ENCODE data around the gene ASXL2. TPM values are rescaled to one million over a fixed set of nuclear protein-coding genes. Genes with fewer than 3 reads are reported as not detected.

Gene ASXL2
- total and polyA plus RNA-seq, 2 donors from 2014 or later, result 2.6 to 41.0 TPM

DNA sequence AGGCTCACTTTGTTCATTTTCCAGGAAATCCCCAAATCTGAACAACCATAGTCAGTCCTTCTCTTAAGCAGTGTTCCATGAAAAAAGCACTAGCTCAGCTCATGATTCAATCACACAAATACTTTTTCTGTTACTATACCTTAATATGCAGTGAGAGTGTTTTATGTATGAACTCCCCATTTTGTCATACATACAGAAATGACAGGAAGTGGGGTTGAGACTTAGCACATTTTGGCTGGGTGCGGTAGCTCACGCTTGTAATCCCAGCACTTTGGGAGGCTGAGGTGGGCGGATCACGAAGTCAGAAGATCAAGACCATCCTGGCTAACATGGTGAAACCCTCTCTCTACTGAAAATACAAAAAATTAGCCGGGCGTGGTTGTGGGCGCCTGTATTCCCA lies 149.7 kb downstream of the ASXL2 start:
- Histone ChIP-seq H3K9me3 (ENCODE audit: control insufficient read depth in 2 of 3, insufficient read depth in 1 of 3, low read length in 3 of 3) (no peaks in the 10 kb centered on the region), H3K36me3 (ENCODE audit: control insufficient read depth in 2 of 3, insufficient read depth in 3 of 3, low read length in 3 of 3) (no peaks in the 10 kb centered on the region), H3K4me1 (ENCODE audit: control insufficient read depth in 2 of 3, insufficient read depth in 2 of 3, low read depth in 1 of 3, low read length in 3 of 3) (no peaks in the 10 kb centered on the region), H3K27ac (ENCODE audit: low read depth in 2 of 2, low read length in 2 of 2) (no peak overlapping the region), H3K9ac (ENCODE audit: low read length in 3 of 3) (no peak overlapping the region), H3K27me3 (ENCODE audit: control insufficient read depth, insufficient read depth, low read length) (no peaks in the 10 kb centered on the region), H3K4me3 (ENCODE audit: low read length in 3 of 3) (no peak overlapping the region)
- no peak for FAIRE-seq
- DNase-seq, result no peak
- no peak for TF ChIP-seq CTCF (IDR thresholded peaks at IDR 0.05; ENCODE audit: borderline replicate concordance, extremely low read depth, insufficient read depth)
- intact Hi-C loops (cut with DNase I), result no loop called here

DNA sequence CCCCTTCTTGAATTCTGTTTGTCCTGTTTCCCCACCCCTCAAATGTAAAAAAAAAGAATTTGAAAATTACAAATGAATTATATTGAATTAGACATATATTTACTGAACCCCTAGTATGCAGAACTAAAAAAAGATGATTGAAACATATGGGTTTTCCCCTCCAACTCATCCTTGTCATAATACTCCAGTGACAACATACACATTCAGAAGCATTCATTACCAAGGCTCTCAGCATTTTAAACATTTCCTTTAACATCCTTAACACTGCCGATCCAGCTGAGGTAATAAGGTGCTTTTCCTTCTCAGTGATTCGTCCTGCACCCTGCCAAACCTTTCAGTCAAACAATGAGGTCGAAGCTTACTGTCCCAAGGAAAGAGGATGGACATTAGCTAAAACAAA lies 151.8 kb downstream of the ASXL2 start:
- intact Hi-C loops (cut with DNase I), result no loop called here
- FAIRE-seq (no peak), DNase-seq (no peak)
- no peaks in the 10 kb centered on the region for H3K9me3 ChIP-seq (ENCODE audit: control insufficient read depth in 2 of 3, insufficient read depth in 1 of 3, low read length in 3 of 3)
- no peaks in the 10 kb centered on the region for H3K4me1 ChIP-seq (ENCODE audit: control insufficient read depth in 2 of 3, insufficient read depth in 2 of 3, low read depth in 1 of 3, low read length in 3 of 3)
- H3K9ac ChIP-seq (ENCODE audit: low read length in 3 of 3), result no peak overlapping the region
- no peak for TF ChIP-seq CTCF (IDR thresholded peaks at IDR 0.05; ENCODE audit: borderline replicate concordance, extremely low read depth, insufficient read depth)
- no peaks in the 10 kb centered on the region for H3K27me3 ChIP-seq (ENCODE audit: control insufficient read depth, insufficient read depth, low read length)
- no peak overlapping the region for H3K4me3 ChIP-seq (ENCODE audit: low read length in 3 of 3)
- no peak overlapping the region for H3K27ac ChIP-seq (ENCODE audit: low read depth in 2 of 2, low read length in 2 of 2)
- no peaks in the 10 kb centered on the region for H3K36me3 ChIP-seq (ENCODE audit: control insufficient read depth in 2 of 3, insufficient read depth in 3 of 3, low read length in 3 of 3)

- no peak overlapping the region for H3K27ac ChIP-seq (ENCODE audit: low read depth in 2 of 2, low read length in 2 of 2)
- H3K4me1 ChIP-seq (ENCODE audit: control insufficient read depth in 2 of 3, insufficient read depth in 2 of 3, low read depth in 1 of 3, low read length in 3 of 3), result no peaks in the 10 kb centered on the region
- DNase-seq (no peak), FAIRE-seq (no peak)
- H3K4me3 ChIP-seq (ENCODE audit: low read length in 3 of 3), result no peak overlapping the region
- H3K9me3 ChIP-seq (ENCODE audit: control insufficient read depth in 2 of 3, insufficient read depth in 1 of 3, low read length in 3 of 3), result no peaks in the 10 kb centered on the region
- no peaks in the 10 kb centered on the region for H3K36me3 ChIP-seq (ENCODE audit: control insufficient read depth in 2 of 3, insufficient read depth in 3 of 3, low read length in 3 of 3)
- intact Hi-C loops (cut with DNase I), result no loop called here
- H3K9ac ChIP-seq (ENCODE audit: low read length in 3 of 3), result no peak overlapping the region
- H3K27me3 ChIP-seq (ENCODE audit: control insufficient read depth, insufficient read depth, low read length), result no peaks in the 10 kb centered on the region
- TF ChIP-seq CTCF (IDR thresholded peaks at IDR 0.05; ENCODE audit: borderline replicate concordance, extremely low read depth, insufficient read depth), result no peak
Measured at GRCh38 chr2:25725877-25726276, 152.4 kb downstream of the ASXL2 start.

DNA sequence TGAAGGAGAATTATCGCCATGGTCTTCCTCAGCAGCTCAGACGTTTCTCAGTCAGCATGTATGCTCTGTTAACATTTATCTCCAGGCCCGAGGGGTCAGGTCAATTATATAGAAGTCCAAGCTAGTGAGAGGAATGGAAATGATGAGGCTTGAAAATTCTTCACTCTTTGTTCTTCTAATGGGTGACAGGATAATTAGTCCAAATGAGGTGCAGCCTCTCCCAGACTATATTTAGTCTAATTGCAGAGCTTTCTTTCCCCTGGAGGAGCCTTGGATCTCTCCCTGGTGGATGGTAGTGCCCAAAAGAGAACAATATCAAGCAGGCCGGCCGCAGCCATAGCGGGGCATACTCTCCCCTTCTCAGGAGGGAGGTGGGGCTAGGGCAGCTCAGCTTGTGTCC lies 153.5 kb downstream of the ASXL2 start:
- no peak for FAIRE-seq
- TF ChIP-seq CTCF (IDR thresholded peaks at IDR 0.05; ENCODE audit: borderline replicate concordance, extremely low read depth, insufficient read depth), result no peak
- intact Hi-C loops (cut with DNase I), result no loop called here
- H3K4me3 ChIP-seq (ENCODE audit: low read length in 3 of 3), result no peak overlapping the region
- H3K27me3 ChIP-seq (ENCODE audit: control insufficient read depth, insufficient read depth, low read length), result no peaks in the 10 kb centered on the region
- no peaks in the 10 kb centered on the region for H3K9me3 ChIP-seq (ENCODE audit: control insufficient read depth in 2 of 3, insufficient read depth in 1 of 3, low read length in 3 of 3)
- no peak for DNase-seq
- H3K4me1 ChIP-seq (ENCODE audit: control insufficient read depth in 2 of 3, insufficient read depth in 2 of 3, low read depth in 1 of 3, low read length in 3 of 3), result no peaks in the 10 kb centered on the region
- H3K9ac ChIP-seq (ENCODE audit: low read length in 3 of 3), result no peak overlapping the region
- no peak overlapping the region for H3K27ac ChIP-seq (ENCODE audit: low read depth in 2 of 2, low read length in 2 of 2)
- no peaks in the 10 kb centered on the region for H3K36me3 ChIP-seq (ENCODE audit: control insufficient read depth in 2 of 3, insufficient read depth in 3 of 3, low read length in 3 of 3)

Data from kidney (tissue), 14 donors.